Activated CD4-positive, alpha-beta T cell treated with anti-CD3 and anti-CD28 coated beads, Interleukin-2, Interleukin-4, amounts not matched to agents 100 ng/mL and 50 ng/mL, durations not matched to agents 16 hours and 8 hours (primary cell): ENCODE data around the gene BBX.

Source experiments
- DNase-seq: peaks from one replicate; pipeline ENCODE4 v3.0.0-alpha.2; 2020; ENCODE audit warnings: low spot score

BBX gene

DNA sequence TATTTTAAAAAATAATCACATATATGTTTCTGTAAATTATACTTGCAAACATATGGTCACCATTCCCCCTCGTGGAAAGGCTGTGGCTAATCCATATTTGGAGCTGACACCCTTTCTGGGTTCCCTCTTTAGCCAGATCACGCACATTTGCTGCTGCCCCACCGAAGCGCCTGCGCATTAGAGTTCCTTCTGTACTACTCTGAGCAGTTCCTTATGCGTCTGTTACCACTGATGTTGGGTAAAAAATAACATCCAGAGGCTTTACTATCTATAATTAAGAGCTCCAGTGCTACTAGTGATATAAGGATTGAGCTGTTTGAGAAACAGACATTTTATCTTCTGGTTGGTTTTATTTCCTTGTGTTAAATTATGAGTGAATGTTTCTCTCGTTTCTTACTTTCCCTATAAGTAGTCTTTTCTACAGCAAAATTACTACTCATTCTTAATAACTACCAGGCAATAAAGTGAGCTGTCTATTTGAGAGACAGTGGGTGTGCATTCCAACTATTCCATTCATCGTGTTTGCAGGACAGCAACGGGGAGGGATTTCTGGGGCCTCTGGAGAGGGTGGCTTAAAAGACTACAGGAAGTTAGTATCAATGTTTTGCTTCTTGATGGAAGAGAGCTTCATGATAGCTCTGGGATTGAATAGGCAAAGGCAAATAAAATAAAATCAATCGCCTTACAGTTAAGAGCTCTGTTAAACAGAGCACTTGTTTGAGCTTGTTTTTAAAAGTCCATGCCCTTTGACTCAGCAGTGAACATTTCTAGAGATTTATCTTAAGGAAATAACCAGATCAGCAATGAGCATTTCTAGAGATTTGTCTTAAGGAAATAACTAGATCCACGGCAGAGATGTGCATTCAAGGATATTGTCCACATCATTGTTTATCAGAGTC, 322.9 kb downstream of the BBX start:
- DNase-seq = no peak

DNA sequence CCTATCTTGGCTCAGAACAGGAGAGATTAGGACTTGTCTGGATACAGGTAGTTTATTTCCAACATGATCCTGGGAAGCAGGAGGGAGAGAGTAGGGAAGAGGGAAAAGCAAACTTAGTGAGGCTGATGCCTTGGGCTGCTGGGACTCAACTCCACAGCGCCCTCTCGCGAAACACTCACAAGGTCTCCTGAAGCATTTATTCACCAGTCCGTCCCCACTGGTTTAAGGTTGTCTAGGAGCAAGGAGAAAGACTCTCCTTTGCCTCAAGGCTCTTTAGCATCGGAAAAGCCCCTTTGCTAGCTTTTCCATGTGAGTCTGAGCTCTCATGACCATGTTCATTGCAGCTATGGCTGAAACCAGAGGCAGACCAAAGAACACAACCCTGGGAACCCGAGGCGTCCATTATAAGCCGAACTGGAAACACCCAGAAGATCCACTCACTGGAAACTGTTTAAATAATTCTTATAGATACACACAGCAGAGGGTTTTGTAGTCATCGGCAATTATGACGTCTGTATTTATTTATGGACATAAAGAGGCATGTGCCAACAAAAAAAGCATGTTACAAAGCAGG, 323.6 kb downstream of the BBX start:
- no peak for DNase-seq

GRCh38 chr3:107847791-107848190, 325.0 kb downstream of the BBX start:
- DNase-seq = no peak

DNA sequence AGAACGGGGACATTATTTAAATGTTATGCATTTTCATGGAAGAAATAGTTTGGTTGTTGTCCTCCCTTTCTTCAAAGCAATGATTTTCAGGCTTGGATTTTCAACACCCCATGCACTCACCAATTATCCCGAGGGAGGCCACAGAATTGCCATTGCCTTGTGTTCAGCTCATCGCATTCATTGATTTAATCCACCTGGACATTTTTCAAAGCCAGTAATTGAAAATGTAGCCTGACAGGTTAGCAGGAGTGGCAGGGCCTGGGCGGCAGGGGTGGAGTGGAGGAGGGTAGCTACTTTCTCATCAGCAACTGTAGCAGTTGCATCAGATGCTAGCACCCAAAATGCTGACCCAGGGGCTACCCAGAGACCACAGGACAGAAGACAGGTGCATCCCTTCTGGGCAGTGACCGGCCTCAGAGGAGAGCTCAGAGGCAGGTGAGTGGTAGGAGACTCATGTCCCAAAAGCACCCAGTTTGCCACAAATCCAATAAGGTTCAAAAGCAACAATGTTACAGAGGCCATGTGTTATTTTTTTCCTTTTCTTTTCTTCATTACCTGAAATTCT, 325.7 kb downstream of the BBX start:
- DNase-seq = no peak

- DNase-seq = peak; percentile 79
Observed at GRCh38 chr3:107850681-107851080, 327.9 kb downstream of the BBX start.

DNA sequence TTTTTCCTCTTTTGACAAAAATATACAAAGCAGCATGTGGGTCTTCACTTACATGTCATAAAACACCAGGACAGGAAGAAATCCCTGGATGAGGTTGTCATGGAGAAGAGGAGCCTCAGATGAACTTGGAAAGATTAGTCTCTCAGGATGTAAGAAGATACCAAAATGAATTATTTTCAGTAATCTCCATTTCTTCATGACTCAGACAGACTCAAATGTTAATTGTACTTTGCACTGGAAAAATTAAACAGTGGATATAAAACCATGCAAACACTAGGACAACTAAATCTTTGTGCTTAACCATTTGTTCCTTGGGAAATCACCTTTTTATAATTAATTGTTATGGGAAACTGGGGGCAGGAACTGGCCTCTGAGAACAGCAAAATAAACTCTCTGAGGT, 331.1 kb downstream of the BBX start:
- DNase-seq = no peak

- DNase-seq = no peak
Observed at GRCh38 chr3:107854733-107855132, 332.0 kb downstream of the BBX start.

DNA sequence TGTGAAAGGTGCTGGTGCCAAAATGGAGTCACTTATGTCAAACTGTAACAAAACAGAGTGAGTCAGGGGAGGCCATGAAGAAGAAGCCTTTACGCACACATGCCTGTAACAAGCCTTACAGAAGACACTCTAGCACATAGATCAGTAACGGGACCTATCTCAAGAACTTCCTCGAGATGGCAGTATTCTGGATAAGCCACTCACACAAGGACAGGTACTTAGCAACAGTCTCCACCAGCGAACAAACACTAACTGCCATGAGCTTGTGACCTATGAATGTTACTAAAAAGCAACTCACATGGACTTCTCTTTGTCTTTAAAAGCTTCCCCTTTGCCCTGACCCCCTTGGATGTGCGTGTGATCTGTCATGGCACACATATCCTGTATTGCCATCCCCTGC, 332.9 kb downstream of the BBX start:
- no peak for DNase-seq

DNA sequence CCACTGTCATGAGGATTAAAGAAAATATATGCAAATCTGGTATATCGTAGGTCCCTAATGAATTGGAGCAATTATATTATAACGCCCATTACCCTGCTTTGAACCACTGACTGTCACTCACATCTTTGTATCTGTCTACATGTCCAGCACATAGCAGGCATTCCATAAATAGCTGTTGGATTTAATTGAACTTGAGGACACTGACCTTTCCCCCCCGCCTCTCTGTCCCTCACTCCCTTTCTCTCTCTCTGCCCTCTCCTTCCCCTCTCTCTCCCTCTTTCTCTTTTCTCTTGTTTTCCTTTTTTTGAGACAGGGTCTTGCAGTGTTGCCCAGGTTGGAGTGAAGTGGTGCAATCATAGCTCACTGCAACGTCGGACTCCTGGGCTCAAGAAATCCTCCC, 335.1 kb downstream of the BBX start:
- no peak for DNase-seq

- DNase-seq = no peak
Observed at GRCh38 chr3:107858876-107859275, 336.1 kb downstream of the BBX start.
